Sigmoid colon (tissue), 7 donors: ENCODE measurements around the gene PRR15L. TPM values are rescaled to one million over a fixed set of nuclear protein-coding genes. Genes with fewer than 3 reads are reported as not detected.

Experiments
- DNase-seq: peaks from one replicate; pipeline ENCODE4 v3.0.0-alpha.2; 2019
- H3K27ac ChIP-seq, 4 donors: fragments of 200-600 bp; sonication (generic); one replicate each; pipeline ENCODE4 v1.5.1; 2016 to 2019; ENCODE audit warnings: mild to moderate bottlenecking in 1 of 4
- H3K27me3 ChIP-seq, 3 donors: fragments of 200-600 bp; sonication (generic); one replicate each; pipeline ENCODE4 v1.5.1; 2019; ENCODE audit warnings: mild to moderate bottlenecking in 1 of 3
- H3K36me3 ChIP-seq, 4 donors: fragments of 200-600 bp; sonication (generic); one replicate each; pipeline ENCODE4 v1.5.1; 2016 to 2019
- H3K4me1 ChIP-seq, 4 donors: fragments of 200-600 bp; sonication (generic); one replicate each; pipeline ENCODE4 v1.5.1; 2017 to 2019
- H3K4me3 ChIP-seq, 4 donors: fragments of 200-600 bp; sonication (generic); one replicate each; pipeline ENCODE4 v1.5.1; 2017 to 2019; ENCODE audit warnings: mild to moderate bottlenecking in 2 of 4, moderate library complexity in 1 of 4
- H3K9me3 ChIP-seq, 4 donors: fragments of 200-600 bp in 3 of 4; sonication (generic) in 3 of 4; one replicate each; pipeline versions ENCODE4 v1.5.1 to v1.6.1; 2013 to 2019
- EP300 ChIP-seq, 4 donors: sonication (generic); formaldehyde crosslinking; IDR thresholded peaks; one replicate each; pipeline ENCODE4 v1.6.1; 2017; ENCODE audit warnings: antibody characterized with exemption in 4 of 4
- POLR2A ChIP-seq, 2 donors: fragments of 450-650 bp; IDR thresholded peaks; one replicate each; pipeline ENCODE4 v1.6.1; 2016; ENCODE audit warnings: antibody characterized with exemption in 2 of 2, mild to moderate bottlenecking in 2 of 2, moderate library complexity in 2 of 2
- POLR2AphosphoS5 ChIP-seq, 4 donors: sonication (generic); formaldehyde crosslinking; IDR thresholded peaks; one replicate each; pipeline ENCODE4 v1.6.1; 2017; ENCODE audit warnings: antibody characterized with exemption in 4 of 4
- WGBS, 2 donors: extraction: QIAGEN DNeasy Blood & Tissue Kit; methylation state at CpG; one replicate each; pipeline ENCODE4 v1.1.7; 2013; 5-methylcytosine and 5-hydroxymethylcytosine counted together
- intact Hi-C: fragments of 100-400 bp; cut with DNase I; formaldehyde crosslinking; loops from one replicate; pipeline ENCODE4 v1.15.1; 2023
- polyA plus RNA-seq, 3 donors: library from polyadenylated mRNA; stranded (reverse); fragments of 200-250 nt; gene quantifications; one replicate each; pipeline ENCODE4 v1.2.3, GENCODE V29; 2013
- total RNA-seq, 4 donors: library from RNA; depleted of rRNA; stranded (reverse); fragments of >200 nt; gene quantifications; one replicate each; pipeline ENCODE4 v1.1.0, GENCODE V29; 2016
- TF ChIP-seq, protein P1 (sequence below), 4 experiments: fragments of 450-650 bp in 3 of 4; fragments of 200-600 bp in 1 of 4; IDR thresholded peaks; one replicate each; pipeline ENCODE4 v1.5.1; 2016 to 2019; ENCODE audit warnings: antibody characterized with exemption in 4 of 4, mild to moderate bottlenecking in 3 of 4, moderate library complexity in 2 of 4
- donor health status: healthy with polysubstance abuse.
- donor health status: Bipolar disorder and iron deficiency.
- donor health status: healthy.

PRR15L gene
- total and polyA plus RNA-seq, 7 donors, result 0.36 to 334 (median 251) TPM; not detected in 3

DNA sequence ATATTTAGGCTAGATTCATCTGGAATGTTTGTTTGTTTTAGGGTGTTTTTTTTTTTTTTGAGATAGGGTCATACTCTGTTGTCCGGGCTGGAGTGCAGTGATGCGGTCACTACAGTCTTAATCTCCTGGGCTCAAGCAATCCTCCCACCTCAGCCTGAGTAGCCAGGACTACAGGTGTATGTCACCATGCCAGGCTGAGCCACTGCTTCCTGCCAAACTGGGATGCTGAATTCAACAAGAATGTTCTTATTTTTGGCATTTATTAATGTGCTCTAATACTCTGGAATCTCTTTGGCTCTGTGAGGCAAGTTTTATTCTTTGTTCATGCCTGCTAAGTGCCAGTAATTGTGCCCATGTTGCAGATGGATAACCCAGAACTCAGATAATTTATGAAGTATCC lies 40.1 kb downstream of the PRR15L start:
- H3K27ac ChIP-seq, result peak overlapping the region in 1 of 4 donors; percentile 7
- TF ChIP-seq EP300 (IDR thresholded peaks at IDR 0.05) (no peak), POLR2AphosphoS5 (IDR thresholded peaks at IDR 0.05) (no peak), POLR2A (IDR thresholded peaks at IDR 0.05) (no peak)
- TF ChIP-seq, protein P1, sequence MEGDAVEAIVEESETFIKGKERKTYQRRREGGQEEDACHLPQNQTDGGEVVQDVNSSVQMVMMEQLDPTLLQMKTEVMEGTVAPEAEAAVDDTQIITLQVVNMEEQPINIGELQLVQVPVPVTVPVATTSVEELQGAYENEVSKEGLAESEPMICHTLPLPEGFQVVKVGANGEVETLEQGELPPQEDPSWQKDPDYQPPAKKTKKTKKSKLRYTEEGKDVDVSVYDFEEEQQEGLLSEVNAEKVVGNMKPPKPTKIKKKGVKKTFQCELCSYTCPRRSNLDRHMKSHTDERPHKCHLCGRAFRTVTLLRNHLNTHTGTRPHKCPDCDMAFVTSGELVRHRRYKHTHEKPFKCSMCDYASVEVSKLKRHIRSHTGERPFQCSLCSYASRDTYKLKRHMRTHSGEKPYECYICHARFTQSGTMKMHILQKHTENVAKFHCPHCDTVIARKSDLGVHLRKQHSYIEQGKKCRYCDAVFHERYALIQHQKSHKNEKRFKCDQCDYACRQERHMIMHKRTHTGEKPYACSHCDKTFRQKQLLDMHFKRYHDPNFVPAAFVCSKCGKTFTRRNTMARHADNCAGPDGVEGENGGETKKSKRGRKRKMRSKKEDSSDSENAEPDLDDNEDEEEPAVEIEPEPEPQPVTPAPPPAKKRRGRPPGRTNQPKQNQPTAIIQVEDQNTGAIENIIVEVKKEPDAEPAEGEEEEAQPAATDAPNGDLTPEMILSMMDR (IDR thresholded peaks at IDR 0.05), result no peak
- intact Hi-C loops, result no loop called here

GRCh38 chr17:47916489-47917208 lies 41.0 kb downstream of the PRR15L start:
- WGBS, 2 donors, result 91 to 95% methylated on average over 19 of the region's 19 CpGs
- Histone ChIP-seq H3K4me3 (no peak overlapping the region), H3K27ac (peak overlapping the region; percentile 50 to 68 (median 54)), H3K9me3 (no peaks in the 10 kb centered on the region), H3K36me3 (peaks cover 0 to 18% (median 2%) of the 10 kb centered on the region in 4 donors), H3K27me3 (no peaks in the 10 kb centered on the region), H3K4me1 (peaks cover 0 to 16% (median 3%) of the 10 kb centered on the region in 4 donors)
- no peak for DNase-seq
- intact Hi-C loops, result no loop called here
- TF ChIP-seq POLR2A (IDR thresholded peaks at IDR 0.05), result no peak
- TF ChIP-seq POLR2AphosphoS5 (IDR thresholded peaks at IDR 0.05), result no peak
- no peak for TF ChIP-seq EP300 (IDR thresholded peaks at IDR 0.05)
- TF ChIP-seq, protein P1 (IDR thresholded peaks at IDR 0.05), result no peak

More for the DNA sequence above, 40.1 kb downstream of the PRR15L start:
- no peaks in the 10 kb centered on the region for H3K27me3 ChIP-seq
- H3K4me1 ChIP-seq, result peaks cover 0 to 16% (median 3%) of the 10 kb centered on the region in 4 donors
- no peak for DNase-seq
- H3K4me3 ChIP-seq, result no peak overlapping the region
- peaks cover 0 to 18% (median 2%) of the 10 kb centered on the region in 4 donors for H3K36me3 ChIP-seq
- WGBS, 2 donors, result 85 to 89% methylated on average over 2 of the region's 2 CpGs
- no peaks in the 10 kb centered on the region for H3K9me3 ChIP-seq

DNA sequence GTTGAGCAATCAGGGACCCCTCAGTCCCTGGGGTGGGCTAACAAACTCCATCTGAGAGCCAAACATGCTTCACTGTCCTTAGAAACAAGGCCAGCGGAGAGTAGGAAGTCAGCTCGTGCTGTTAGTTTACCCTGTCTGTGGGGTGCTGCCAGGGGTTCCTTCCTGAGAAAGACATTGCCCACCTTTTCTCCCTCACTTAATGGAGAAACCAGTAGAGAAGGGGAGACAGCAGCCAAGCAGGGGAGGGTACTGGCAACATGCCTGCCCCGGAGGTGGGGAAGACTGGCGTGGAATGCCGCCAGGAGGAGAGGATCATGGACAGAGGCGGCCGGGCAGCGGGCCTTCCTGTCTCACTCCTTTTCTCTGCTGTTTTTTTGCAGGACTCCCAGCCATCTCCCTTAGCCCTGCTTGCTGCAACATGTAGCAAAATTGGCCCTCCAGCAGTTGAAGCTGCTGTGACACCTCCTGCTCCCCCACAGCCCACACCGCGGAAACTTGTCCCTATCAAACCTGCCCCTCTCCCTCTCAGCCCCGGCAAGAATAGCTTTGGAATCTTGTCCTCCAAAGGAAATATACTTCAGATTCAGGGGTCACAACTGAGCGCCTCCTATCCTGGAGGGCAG lies 41.8 kb downstream of the PRR15L start:
- DNase-seq, result no peak
- H3K27ac ChIP-seq, result peak overlapping the region; percentile 50 to 68 (median 54)
- no peaks in the 10 kb centered on the region for H3K27me3 ChIP-seq
- no peak overlapping the region for H3K4me3 ChIP-seq
- TF ChIP-seq POLR2AphosphoS5 (IDR thresholded peaks at IDR 0.05) (no peak), EP300 (IDR thresholded peaks at IDR 0.05) (no peak), POLR2A (IDR thresholded peaks at IDR 0.05) (no peak)
- TF ChIP-seq, protein P1 (IDR thresholded peaks at IDR 0.05), result no peak
- peaks cover 0 to 16% (median 3%) of the 10 kb centered on the region in 4 donors for H3K4me1 ChIP-seq
- peaks cover 0 to 18% (median 2%) of the 10 kb centered on the region in 4 donors for H3K36me3 ChIP-seq
- H3K9me3 ChIP-seq, result no peaks in the 10 kb centered on the region
- WGBS, 2 donors, result 90 to 92% methylated on average over 12 of the region's 12 CpGs
- intact Hi-C loops, result no loop called here

GRCh38 chr17:47914306-47914948 lies 43.3 kb downstream of the PRR15L start:
- no peak overlapping the region for H3K27ac ChIP-seq
- TF ChIP-seq POLR2AphosphoS5 (IDR thresholded peaks at IDR 0.05), result no peak
- TF ChIP-seq, protein P1 (IDR thresholded peaks at IDR 0.05), result no peak
- TF ChIP-seq POLR2A (IDR thresholded peaks at IDR 0.05), result no peak
- no peak for TF ChIP-seq EP300 (IDR thresholded peaks at IDR 0.05)
- H3K27me3 ChIP-seq, result no peaks in the 10 kb centered on the region

More at GRCh38 chr17:47914306-47914948, 43.3 kb downstream of the PRR15L start:
- 63 to 72% methylated on average over 4 of the region's 4 CpGs for WGBS, 2 donors
- H3K36me3 ChIP-seq, result peaks cover 0 to 18% (median 2%) of the 10 kb centered on the region in 4 donors
- intact Hi-C loops, result no loop called here
- no peak for DNase-seq
- no peak overlapping the region for H3K4me3 ChIP-seq
- no peaks in the 10 kb centered on the region for H3K9me3 ChIP-seq
- H3K4me1 ChIP-seq, result peaks cover 0 to 16% (median 4%) of the 10 kb centered on the region in 4 donors
